AG10803 (cell line): Measurements from ENCODE around the gene TTLL11.

ENCODE experiments used
- DNase-seq: peaks from one replicate; pipeline ENCODE4 v3.0.0; 2010; ENCODE audit warnings: low read depth
- H3K4me3 ChIP-seq: 2 replicates; pipeline ENCODE4 v1.5.1; 2011; ENCODE audit warnings: mild to moderate bottlenecking, low read length, control low read depth
- CTCF ChIP-seq: conservative IDR thresholded peaks from 2 replicates; pipeline ENCODE4 v1.5.1; 2011; ENCODE audit warnings: mild to moderate bottlenecking, low read length, control low read depth, inconsistent platforms

Gene TTLL11

GRCh38 chr9:122125158-122125508 lies 32.0 kb upstream of the TTLL11 start:
- no peak overlapping the region for H3K4me3 ChIP-seq
- DNase-seq, result peak; percentile 69
- peak; percentile 96 for TF ChIP-seq CTCF

- no peak for TF ChIP-seq CTCF
- DNase-seq, result no peak
- no peak overlapping the region for H3K4me3 ChIP-seq
Measured at GRCh38 chr9:122124528-122124927, 31.4 kb upstream of the TTLL11 start.

GRCh38 chr9:122124048-122124447 lies 30.9 kb upstream of the TTLL11 start:
- TF ChIP-seq CTCF, result no peak
- no peak overlapping the region for H3K4me3 ChIP-seq
- no peak for DNase-seq

GRCh38 chr9:122122903-122123632 lies 30.0 kb upstream of the TTLL11 start:
- DNase-seq, result peak; percentile 65
- peak; percentile 100 for TF ChIP-seq CTCF
- H3K4me3 ChIP-seq, result no peak overlapping the region

GRCh38 chr9:122122468-122122867 lies 29.4 kb upstream of the TTLL11 start:
- TF ChIP-seq CTCF, result no peak
- no peak for DNase-seq

GRCh38 chr9:122121931-122122330 lies 28.8 kb upstream of the TTLL11 start:
- TF ChIP-seq CTCF, result no peak

More at GRCh38 chr9:122122468-122122867, 29.4 kb upstream of the TTLL11 start:
- H3K4me3 ChIP-seq, result no peak overlapping the region

GRCh38 chr9:122121391-122121790 lies 28.3 kb upstream of the TTLL11 start:
- no peak for TF ChIP-seq CTCF
- H3K4me3 ChIP-seq, result no peak overlapping the region
- DNase-seq, result no peak

More at GRCh38 chr9:122121931-122122330, 28.8 kb upstream of the TTLL11 start:
- no peak for DNase-seq
- H3K4me3 ChIP-seq, result no peak overlapping the region
